COR-L47 (cell line): ENCODE data around the gene IRX5.
A peak's percentile ranks its signal among the peaks of the same experiment; 100 is the strongest.

Experiments used
- DNase-seq: peaks from one replicate; lab custom pipeline; 2025; lab: John Stamatoyannopoulos, UW

IRX5 gene

GRCh38 chr16:54930005-54930868 lies at the start of gene IRX5:
Gene IRX5, plus strand, starts transcription at chr16:54930865. Its CDS starts 334 bp downstream, at chr16:54931199.
- DNase-seq = peak; percentile 86

GRCh38 chr16:54882556-54882955 lies 48.1 kb upstream of the IRX5 start:
- no peak for DNase-seq

- DNase-seq = no peak
These were observed 47.3 kb upstream of the IRX5 start for GRCh38 chr16:54883358-54883757.

- DNase-seq = no peak
These were observed 44.6 kb upstream of the IRX5 start for GRCh38 chr16:54886078-54886477.

- no peak for DNase-seq
These were observed 40.3 kb upstream of the IRX5 start for GRCh38 chr16:54890381-54890780.

GRCh38 chr16:54891346-54891745 lies 39.3 kb upstream of the IRX5 start:
- no peak for DNase-seq

- DNase-seq = no peak
These were observed 37.7 kb upstream of the IRX5 start for GRCh38 chr16:54892981-54893380.

GRCh38 chr16:54897930-54898329 lies 32.7 kb upstream of the IRX5 start:
- DNase-seq = no peak

GRCh38 chr16:54901606-54902005 lies 29.1 kb upstream of the IRX5 start:
- DNase-seq = no peak

- no peak for DNase-seq
These were observed 27.6 kb upstream of the IRX5 start for GRCh38 chr16:54903047-54903446.

- DNase-seq = no peak
These were observed 19.6 kb upstream of the IRX5 start for GRCh38 chr16:54911079-54911478.

- no peak for DNase-seq
These were observed 17.9 kb upstream of the IRX5 start for GRCh38 chr16:54912720-54913119.

GRCh38 chr16:54921206-54921824 lies 9.3 kb upstream of the IRX5 start:
- DNase-seq = peak; percentile 62

GRCh38 chr16:54923055-54923473 lies 7.6 kb upstream of the IRX5 start:
- DNase-seq = no peak

- no peak for DNase-seq
These were observed 6.7 kb upstream of the IRX5 start for GRCh38 chr16:54923988-54924387.

GRCh38 chr16:54926166-54926838 lies 4.4 kb upstream of the IRX5 start:
- peak; percentile 17 for DNase-seq

GRCh38 chr16:54927125-54928015 lies 3.3 kb upstream of the IRX5 start:
- peak; percentile 27 for DNase-seq

GRCh38 chr16:54928016-54928356 lies 2.7 kb upstream of the IRX5 start:
- peak; percentile 9 for DNase-seq

- peak; percentile 56 for DNase-seq
These were observed 2.1 kb upstream of the IRX5 start for GRCh38 chr16:54928411-54929089.

GRCh38 chr16:54929090-54930004 lies 1.3 kb upstream of the IRX5 start:
- DNase-seq = peak; percentile 99

GRCh38 chr16:54930869-54931119 lies 129 bp downstream of the IRX5 start:
- no peak for DNase-seq
